IMR-90 (cell line): Measurements from ENCODE around the gene RGS3. TPM values are rescaled to one million over a fixed set of nuclear protein-coding genes. Genes with fewer than 3 reads are reported as not detected.

ENCODE experiments used
- ATAC-seq: fragments of 200-7000 bp; cut with Tn5 transposase; 2 replicates; pipeline ENCODE4 v1.9.1; 2020; ENCODE audit warnings: low read depth, mild to moderate bottlenecking, moderate library complexity
- BruUV-seq: library from RNA; stranded (reverse); fragments of 400-500 nt; replicated peaks from 2 replicates; lab custom pipeline; 2021; lab: Mats Ljungman, UMichigan
- CTCF ChIA-PET: fragments of 300-600 bp; formaldehyde crosslinking; extraction: SDS; loops from one replicate; lab custom pipeline; 2021; ENCODE audit warnings: antibody characterized with exemption; lab: Yijun Ruan, JAX
- POLR2A ChIA-PET: fragments of 300-600 bp; sonication (Branson Sonifier 250); formaldehyde crosslinking; loops from one replicate; lab custom pipeline; 2022; ENCODE audit warnings: antibody characterized with exemption; ENCODE audit not compliant: unreplicated experiment; lab: Charles Lee
- DNase-seq: peaks from one replicate; pipeline ENCODE4 v3.0.0; 2013
- H2AFZ ChIP-seq: replicated peaks from 2 replicates; pipeline ENCODE3; 2013; ENCODE audit warnings: low read length, mild to moderate bottlenecking; ENCODE audit not compliant: poor library complexity
- H2AK5ac ChIP-seq: 2 replicates; pipeline ENCODE4 v1.6.1; 2013; ENCODE audit warnings: low read depth, low read length, inconsistent platforms
- H2AK9ac ChIP-seq: replicated peaks from 2 replicates; pipeline ENCODE3; 2013; ENCODE audit warnings: mild to moderate bottlenecking, low read depth, low read length, moderate library complexity; ENCODE audit not compliant: poor library complexity
- H2BK120ac ChIP-seq: 2 replicates; pipeline ENCODE4 v1.6.1; 2013; ENCODE audit warnings: low read depth, low read length, inconsistent platforms
- H2BK15ac ChIP-seq: 3 replicates; pipeline ENCODE4 v1.6.1; 2013; ENCODE audit warnings: low read depth, low read length, inconsistent platforms
- H2BK20ac ChIP-seq: 2 replicates; pipeline ENCODE4 v1.6.1; 2013; ENCODE audit warnings: low read depth, mild to moderate bottlenecking, inconsistent platforms, low read length, moderate library complexity
- H2BK5ac ChIP-seq: 2 replicates; pipeline ENCODE4 v1.6.1; 2013; ENCODE audit warnings: mild to moderate bottlenecking, low read depth, low read length, inconsistent platforms; ENCODE audit not compliant: poor library complexity, severe bottlenecking
- H3K14ac ChIP-seq: replicated peaks from 2 replicates; pipeline ENCODE4 v1.6.1; 2013; ENCODE audit warnings: low read depth, low read length, inconsistent platforms
- H3K18ac ChIP-seq: 2 replicates; pipeline ENCODE4 v1.6.1; 2013; ENCODE audit warnings: low read depth, low read length, control low read depth
- H3K23ac ChIP-seq: 2 replicates; pipeline ENCODE4 v1.6.1; 2013; ENCODE audit warnings: low read depth, low read length, inconsistent platforms
- H3K27ac ChIP-seq: 2 replicates; pipeline ENCODE4 v1.5.1; 2013; ENCODE audit warnings: mild to moderate bottlenecking, control low read depth, low read length; ENCODE audit not compliant: insufficient read depth
- H3K27me3 ChIP-seq: 2 replicates; pipeline ENCODE4 v1.6.1; 2013; ENCODE audit warnings: low read length; ENCODE audit not compliant: control insufficient read depth, insufficient read depth
- H3K36me3 ChIP-seq: 2 replicates; pipeline ENCODE4 v1.6.1; 2013; ENCODE audit warnings: low read length, mixed read lengths; ENCODE audit not compliant: control insufficient read depth, insufficient read depth
- H3K4ac ChIP-seq: 2 replicates; pipeline ENCODE4 v1.6.1; 2013; ENCODE audit warnings: low read depth, low read length, inconsistent platforms
- H3K4me1 ChIP-seq: 2 replicates; pipeline ENCODE4 v1.6.1; 2013; ENCODE audit warnings: low read length, mixed read lengths; ENCODE audit not compliant: control insufficient read depth, insufficient read depth
- H3K4me2 ChIP-seq: 2 replicates; pipeline ENCODE4 v1.6.1; 2013; ENCODE audit warnings: low read depth, mild to moderate bottlenecking, control low read depth, low read length, moderate library complexity
- H3K4me3 ChIP-seq: 2 replicates; pipeline ENCODE4 v1.5.1; 2013; ENCODE audit warnings: low read depth, mild to moderate bottlenecking, control low read depth, low read length, moderate library complexity; ENCODE audit not compliant: insufficient read depth
- H3K56ac ChIP-seq: 2 replicates; pipeline ENCODE4 v1.6.1; 2013; ENCODE audit warnings: low read length, inconsistent platforms; ENCODE audit not compliant: insufficient read depth; ENCODE audit errors: extremely low read depth
- H3K79me1 ChIP-seq, 2 experiments: 2 replicates each; pipeline ENCODE4 v1.6.1; 2013; ENCODE audit warnings: low read length in 2 of 2, inconsistent platforms in 1 of 2, low read depth in 1 of 2
- H3K9ac ChIP-seq: 2 replicates; pipeline ENCODE4 v1.6.1; 2013; ENCODE audit warnings: low read depth, low read length, control low read depth
- H3K9me1 ChIP-seq: 2 replicates; pipeline ENCODE4 v1.6.1; 2013; ENCODE audit warnings: low read length, inconsistent platforms; ENCODE audit not compliant: insufficient read depth
- H3K9me3 ChIP-seq: 2 replicates; pipeline ENCODE4 v1.6.1; 2013; ENCODE audit warnings: low read length; ENCODE audit not compliant: control insufficient read depth, insufficient read depth
- H4K20me1 ChIP-seq: 2 replicates; pipeline ENCODE4 v1.6.1; 2013; ENCODE audit warnings: low read length, inconsistent platforms; ENCODE audit not compliant: insufficient read depth
- H4K5ac ChIP-seq: 2 replicates; pipeline ENCODE4 v1.6.1; 2013; ENCODE audit warnings: mild to moderate bottlenecking, low read depth, low read length, control low read depth
- H4K8ac ChIP-seq, 2 experiments: 2 replicates each; pipeline ENCODE4 v1.6.1; 2013; ENCODE audit warnings: low read depth in 2 of 2, low read length in 2 of 2, control low read depth in 1 of 2, inconsistent platforms in 1 of 2
- H4K91ac ChIP-seq: 2 replicates; pipeline ENCODE4 v1.6.1; 2013; ENCODE audit warnings: low read depth, low read length, inconsistent platforms; ENCODE audit not compliant: insufficient read depth
- CEBPB ChIP-seq: IDR thresholded peaks from 2 replicates; pipeline ENCODE4 v1.6.1; 2012; ENCODE audit warnings: low read depth, low read length, improper control_type of control experiment
- ELK1 ChIP-seq: fragments of 150-350 bp; IDR thresholded peaks from 2 replicates; pipeline ENCODE4 v1.6.1; 2016; ENCODE audit warnings: low read depth, mild to moderate bottlenecking, low read length, moderate library complexity, borderline replicate concordance
- FOS ChIP-seq: fragments of 150-350 bp; IDR thresholded peaks from 2 replicates; pipeline ENCODE4 v1.6.1; 2016; ENCODE audit warnings: low read depth, low read length
- RFX5 ChIP-seq: IDR thresholded peaks from 2 replicates; pipeline ENCODE4 v1.8.0; 2012; ENCODE audit warnings: low read depth, mild to moderate bottlenecking, low read length, moderate library complexity
- SMC3 ChIP-seq: fragments of 150-350 bp; IDR thresholded peaks from 2 replicates; pipeline ENCODE4 v1.6.1; 2016; ENCODE audit warnings: low read depth, mild to moderate bottlenecking, antibody characterized with exemption, low read length, moderate library complexity
- WGBS, 2 experiments: methylation state at CpG; one replicate each; pipeline versions ENCODE4 v1.1.5 to v1.1.7; 2013; ENCODE audit warnings: missing lambda C conversion rate in 2 of 2; ENCODE audit not compliant: insufficient read length in 1 of 2; ENCODE audit errors: extremely low coverage in 2 of 2; 5-methylcytosine and 5-hydroxymethylcytosine counted together
- dilution Hi-C: fragments of 300-500 bp; cut with HindIII; formaldehyde crosslinking; loops from one replicate; pipeline ENCODE4 v1.14.3; 2018; ENCODE audit warnings: low sequenced_read_pairs; ENCODE audit not compliant: unreplicated experiment
- in situ Hi-C: fragments of 300-500 bp; cut with MboI; formaldehyde crosslinking; loops from 3 replicates; pipeline ENCODE4 v1.14.3; 2019; ENCODE audit warnings: low sequenced_read_pairs, inconsistent platforms, mixed read lengths
- intact Hi-C: fragments of 100-400 bp; cut with micrococcal nuclease; formaldehyde crosslinking; loops from 2 replicates; pipeline ENCODE4 v1.10.0; 2022
- polyA plus RNA-seq, 3 experiments: library from polyadenylated mRNA; depleted of rRNA; stranded (reverse); fragments of >200 nt; gene quantifications; 2 replicates each; pipeline ENCODE4 v1.2.3, GENCODE V29; 2012; ENCODE audit warnings: low replicate concordance in 1 of 3
- total RNA-seq: library from RNA; depleted of rRNA; stranded (reverse); fragments of >200 nt; gene quantifications from 2 replicates; pipeline ENCODE4 v1.2.3, GENCODE V29; 2012

RGS3 gene
- total and polyA plus RNA-seq, 2 of the 4 experiments (the other 2 are of a cell fraction), result 51.8 to 65.6 TPM

- no TSS peak for BruUV-seq
- Histone ChIP-seq H3K79me1 (no peaks in the 10 kb centered on the region), H4K8ac (no peak overlapping the region), H3K4ac (peak overlapping the region; percentile 10; the same call in 1 of the 2 replicates), H3K4me2 (peak overlapping the region; percentile 28; the same call in 1 of the 2 replicates), H2BK120ac (no peak overlapping the region; the same call in 1 of the 2 replicates), H4K91ac (no peak overlapping the region; the same call in 1 of the 2 replicates), H3K14ac (no peak overlapping the region; the same call in 1 of the 2 replicates), H3K56ac (no peak overlapping the region), H3K36me3 (no peaks in the 10 kb centered on the region), H3K4me3 (no peak overlapping the region), H3K9ac (no peak overlapping the region), H3K9me1 (peaks cover 25% of the 10 kb centered on the region), H3K23ac (no peak overlapping the region), H2AK9ac (no peak overlapping the region), H3K9me3 (no peaks in the 10 kb centered on the region), H4K20me1 (no peaks in the 10 kb centered on the region), H2AFZ (no peak overlapping the region), H3K27me3 (peaks cover 4% of the 10 kb centered on the region; the same call in 1 of the 2 replicates), H2BK15ac (peak overlapping the region; percentile 23; the same call in 1 of the 3 replicates), H3K27ac (peak overlapping the region; percentile 36; the same call in 1 of the 2 replicates), H3K18ac (peak overlapping the region; percentile 26; the same call in 1 of the 2 replicates), H2BK20ac (no peak overlapping the region), H2BK5ac (peak overlapping the region; percentile 3), H4K5ac (no peak overlapping the region), H2AK5ac (peak overlapping the region; percentile 6; the same call in 1 of the 2 replicates), H3K4me1 (peaks cover 21% of the 10 kb centered on the region)
- ChIA-PET POLR2A (no interaction called here), CTCF (interaction anchor here (1.2 kb wide), 1 partner anchor 16 kb away, joined by 3 read pairs; no protein-coding TSS in a partner anchor)
- intact Hi-C loops (loop anchor here (5.0 kb wide), 1 partner anchor 59 kb away; no protein-coding TSS in a partner anchor), in situ Hi-C loops (no loop called here), dilution Hi-C loops (no loop called here)
- ATAC-seq, result peak; percentile 68
- DNase-seq, result peak; percentile 79
- TF ChIP-seq CEBPB, result peak; percentile 44; the same call in 1 of the 2 replicates
- TF ChIP-seq FOS, result 0 out of 2 replicates have a peak, but pooled peaks have one; percentile 19
- no peak for TF ChIP-seq RFX5
- no peak; the same call in 1 of the 2 replicates for TF ChIP-seq SMC3
- TF ChIP-seq ELK1, result no peak
- WGBS, 2 experiments, result 20% methylated on average over 2 of the region's 4 CpGs; no CpG with 5 or more reads in 1 of the 2 experiments
These were observed 52.3 kb downstream of the RGS3 start for GRCh38 chr9:113515862-113516261.
